ENCODE data around the gene CHCHD6.

The CHCHD6 gene

GRCh38 chr3:126850370-126851085, 146.5 kb downstream of the CHCHD6 start:
- no peak overlapping the region for H3K4me3 ChIP-seq (replicated peaks; ENCODE audit: low read depth, low read length)
- TF ChIP-seq, protein P1, sequence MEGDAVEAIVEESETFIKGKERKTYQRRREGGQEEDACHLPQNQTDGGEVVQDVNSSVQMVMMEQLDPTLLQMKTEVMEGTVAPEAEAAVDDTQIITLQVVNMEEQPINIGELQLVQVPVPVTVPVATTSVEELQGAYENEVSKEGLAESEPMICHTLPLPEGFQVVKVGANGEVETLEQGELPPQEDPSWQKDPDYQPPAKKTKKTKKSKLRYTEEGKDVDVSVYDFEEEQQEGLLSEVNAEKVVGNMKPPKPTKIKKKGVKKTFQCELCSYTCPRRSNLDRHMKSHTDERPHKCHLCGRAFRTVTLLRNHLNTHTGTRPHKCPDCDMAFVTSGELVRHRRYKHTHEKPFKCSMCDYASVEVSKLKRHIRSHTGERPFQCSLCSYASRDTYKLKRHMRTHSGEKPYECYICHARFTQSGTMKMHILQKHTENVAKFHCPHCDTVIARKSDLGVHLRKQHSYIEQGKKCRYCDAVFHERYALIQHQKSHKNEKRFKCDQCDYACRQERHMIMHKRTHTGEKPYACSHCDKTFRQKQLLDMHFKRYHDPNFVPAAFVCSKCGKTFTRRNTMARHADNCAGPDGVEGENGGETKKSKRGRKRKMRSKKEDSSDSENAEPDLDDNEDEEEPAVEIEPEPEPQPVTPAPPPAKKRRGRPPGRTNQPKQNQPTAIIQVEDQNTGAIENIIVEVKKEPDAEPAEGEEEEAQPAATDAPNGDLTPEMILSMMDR (IDR thresholded peaks at IDR 0.05; ENCODE audit: low read length, missing control alignments), result no peak
- DNase-seq (ENCODE audit: low read depth), result peak; percentile 73

DNA sequence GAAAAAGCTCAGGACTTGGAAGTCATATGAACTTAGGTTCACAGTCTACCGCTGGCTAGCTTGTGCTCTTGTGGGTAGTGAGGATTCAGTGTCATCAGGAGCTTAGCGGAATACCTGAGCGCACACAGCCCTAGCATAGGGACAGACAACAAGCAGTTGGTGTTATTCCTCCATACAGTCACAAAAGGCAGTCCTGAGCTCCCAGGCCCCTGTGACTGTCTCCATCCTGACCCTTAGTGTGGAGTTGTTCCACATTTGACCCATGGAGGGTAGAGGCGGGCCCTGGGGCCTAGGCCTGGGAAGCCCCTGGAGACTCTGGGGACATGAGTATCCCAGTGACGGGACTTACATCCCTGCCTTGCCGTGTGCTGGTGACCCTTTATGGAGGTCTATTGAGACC, 147.3 kb downstream of the CHCHD6 start:
- TF ChIP-seq, protein P1 (IDR thresholded peaks at IDR 0.05; ENCODE audit: low read length, missing control alignments), result no peak
- no peak overlapping the region for H3K4me3 ChIP-seq (replicated peaks; ENCODE audit: low read depth, low read length)
- no peak for DNase-seq (ENCODE audit: low read depth)

DNA sequence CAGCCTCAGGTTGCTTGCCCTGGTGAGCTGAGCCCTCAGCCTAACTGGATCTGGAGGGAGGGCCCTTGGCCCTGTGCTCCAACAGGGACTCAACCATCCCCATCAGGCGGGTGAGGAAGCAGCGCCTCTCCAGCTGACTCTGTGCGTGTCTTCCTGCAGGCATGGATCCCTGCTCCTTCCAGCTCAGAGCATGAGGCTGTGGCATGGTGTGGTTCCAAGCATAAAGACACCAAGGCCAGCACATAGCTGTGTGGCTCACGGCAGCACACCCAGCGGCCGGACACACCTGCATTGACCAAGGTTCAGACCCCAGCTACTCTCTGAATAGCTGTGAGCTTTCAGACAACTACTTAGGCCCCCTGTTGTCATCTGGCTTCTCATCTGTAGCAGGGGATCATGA, 147.9 kb downstream of the CHCHD6 start:
- TF ChIP-seq, protein P1 (IDR thresholded peaks at IDR 0.05; ENCODE audit: low read length, missing control alignments), result no peak
- H3K4me3 ChIP-seq (replicated peaks; ENCODE audit: low read depth, low read length), result no peak overlapping the region
- no peak for DNase-seq (ENCODE audit: low read depth)

DNA sequence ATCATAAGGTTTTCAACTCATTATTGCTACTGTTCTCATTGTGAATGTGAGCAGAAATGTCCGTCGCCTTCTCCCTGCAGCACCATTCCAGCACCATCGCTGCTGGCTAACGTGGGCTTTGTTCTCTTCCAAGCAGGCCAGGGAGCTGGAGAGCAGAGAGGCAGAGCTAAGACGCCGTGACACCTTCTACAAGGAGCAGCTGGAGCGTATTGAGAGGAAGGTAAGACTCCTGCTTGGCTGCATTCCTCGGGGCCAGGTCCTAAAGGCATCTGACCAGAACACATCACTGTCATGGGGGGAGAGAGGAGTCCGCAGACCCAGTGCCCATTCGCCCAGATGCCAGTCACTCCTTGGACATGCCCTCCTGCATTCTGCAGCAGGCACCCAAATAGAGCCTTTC, 148.5 kb downstream of the CHCHD6 start:
- H3K4me3 ChIP-seq (replicated peaks; ENCODE audit: low read depth, low read length), result no peak overlapping the region
- DNase-seq (ENCODE audit: low read depth), result no peak
- TF ChIP-seq, protein P1 (IDR thresholded peaks at IDR 0.05; ENCODE audit: low read length, missing control alignments), result no peak

DNA sequence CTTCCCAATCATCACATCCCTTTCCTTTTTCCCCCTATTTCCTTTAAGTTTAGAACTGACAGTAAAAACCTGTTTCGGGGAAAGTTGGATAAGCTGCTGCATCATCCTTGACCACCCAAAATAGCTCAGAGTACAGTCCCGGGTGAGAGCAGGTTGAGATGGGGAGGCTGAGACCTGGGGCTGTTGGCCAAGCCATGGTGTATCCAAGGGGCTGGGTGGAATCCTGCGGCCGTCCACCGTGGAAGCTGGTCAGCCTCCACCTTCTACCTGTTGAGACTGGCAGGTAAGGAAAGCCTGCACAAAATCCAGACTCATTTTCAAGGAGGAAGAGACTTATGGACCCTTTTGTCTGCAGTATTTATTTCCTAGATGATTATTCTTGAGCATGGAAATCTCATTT, 150.6 kb downstream of the CHCHD6 start:
- no peak for DNase-seq (ENCODE audit: low read depth)
- TF ChIP-seq, protein P1 (IDR thresholded peaks at IDR 0.05; ENCODE audit: low read length, missing control alignments), result no peak
- H3K4me3 ChIP-seq (replicated peaks; ENCODE audit: low read depth, low read length), result no peak overlapping the region

GRCh38 chr3:126855374-126855773, 151.3 kb downstream of the CHCHD6 start:
- no peak overlapping the region for H3K4me3 ChIP-seq (replicated peaks; ENCODE audit: low read depth, low read length)
- no peak for DNase-seq (ENCODE audit: low read depth)
- TF ChIP-seq, protein P1 (IDR thresholded peaks at IDR 0.05; ENCODE audit: low read length, missing control alignments), result no peak

GRCh38 chr3:126857928-126858327, 153.9 kb downstream of the CHCHD6 start:
- DNase-seq (ENCODE audit: low read depth), result no peak
- TF ChIP-seq, protein P1 (IDR thresholded peaks at IDR 0.05; ENCODE audit: low read length, missing control alignments), result no peak
- no peak overlapping the region for H3K4me3 ChIP-seq (replicated peaks; ENCODE audit: low read depth, low read length)
